Activated B cell treated with CpG ODN at 0.5 μM for 24 hours (primary cell): ENCODE results near the gene PPP1R12A. TPM values are rescaled to one million over a fixed set of nuclear protein-coding genes. Genes with fewer than 3 reads are reported as not detected.

Experiments
- ATAC-seq: fragments of 200-7000 bp; cut with Tn5 transposase; one replicate; pipeline ENCODE4 v1.10.0; 2021; ENCODE audit warnings: low read depth, mild to moderate bottlenecking, moderate library complexity
- CTCF ChIA-PET: fragments of 350-600 bp; sonication (Branson Sonifier 250); formaldehyde crosslinking; loops from one replicate; lab custom pipeline; 2021; ENCODE audit warnings: antibody characterized with exemption; lab: Charles Lee
- POLR2A ChIA-PET: fragments of 350-600 bp; sonication (Branson Sonifier 250); formaldehyde crosslinking; loops from one replicate; lab custom pipeline; 2021; ENCODE audit warnings: antibody characterized with exemption; lab: Charles Lee
- DNase-seq: peaks from one replicate; pipeline ENCODE4 v3.0.0; 2022
- H3K27ac Mint-ChIP-seq: one replicate; pipeline ENCODE4 v1.8.0; 2020; ENCODE audit warnings: mixed read lengths
- H3K27me3 Mint-ChIP-seq: one replicate; pipeline ENCODE4 v1.8.0; 2021; ENCODE audit warnings: mixed read lengths
- H3K36me3 Mint-ChIP-seq: one replicate; pipeline ENCODE4 v1.8.0; 2021; ENCODE audit warnings: low read depth, mixed read lengths
- H3K4me1 Mint-ChIP-seq: one replicate; pipeline ENCODE4 v1.8.0; 2021; ENCODE audit warnings: mixed read lengths
- H3K4me3 Mint-ChIP-seq: one replicate; pipeline ENCODE4 v1.8.0; 2020; ENCODE audit warnings: mild to moderate bottlenecking, mixed read lengths
- H3K9me3 Mint-ChIP-seq: one replicate; pipeline ENCODE4 v1.8.0; 2020; ENCODE audit warnings: mixed read lengths
- intact Hi-C: fragments of 100-400 bp; cut with micrococcal nuclease; formaldehyde crosslinking; loops from one replicate; pipeline ENCODE4 v1.15.1; 2024
- total RNA-seq: library from RNA; stranded (reverse); gene quantifications from 2 replicates; pipeline ENCODE4 v1.2.3, GENCODE V29; 2022
- TF ChIP-seq, protein P1 (sequence below): fragments of 200-600 bp; IDR thresholded peaks from one replicate; pipeline ENCODE4 v1.8.0; 2022; ENCODE audit warnings: antibody characterized with exemption, mild to moderate bottlenecking

Gene PPP1R12A
- total RNA-seq, 1 donor from 2014 or later, result 90.4 TPM

DNA sequence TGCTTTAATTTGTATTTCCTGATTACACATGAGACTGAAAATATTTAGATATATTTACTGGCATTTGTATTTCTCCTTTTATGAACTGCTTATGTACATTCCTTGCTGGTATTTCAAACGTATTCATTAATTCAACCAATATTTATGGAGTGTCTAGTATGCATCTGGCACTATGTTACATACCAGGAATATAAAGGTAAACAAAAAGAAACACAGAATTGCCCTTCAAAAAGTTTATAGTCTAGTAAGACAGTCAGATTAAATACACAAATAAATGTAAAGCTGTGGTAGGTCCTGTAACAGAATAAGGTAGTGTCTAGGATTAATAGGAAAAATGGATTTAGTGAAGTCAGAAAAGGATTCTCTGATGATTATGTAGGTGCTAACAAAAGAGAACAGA lies 87.5 kb downstream of the PPP1R12A start:
- POLR2A ChIA-PET, result no interaction called here

DNA sequence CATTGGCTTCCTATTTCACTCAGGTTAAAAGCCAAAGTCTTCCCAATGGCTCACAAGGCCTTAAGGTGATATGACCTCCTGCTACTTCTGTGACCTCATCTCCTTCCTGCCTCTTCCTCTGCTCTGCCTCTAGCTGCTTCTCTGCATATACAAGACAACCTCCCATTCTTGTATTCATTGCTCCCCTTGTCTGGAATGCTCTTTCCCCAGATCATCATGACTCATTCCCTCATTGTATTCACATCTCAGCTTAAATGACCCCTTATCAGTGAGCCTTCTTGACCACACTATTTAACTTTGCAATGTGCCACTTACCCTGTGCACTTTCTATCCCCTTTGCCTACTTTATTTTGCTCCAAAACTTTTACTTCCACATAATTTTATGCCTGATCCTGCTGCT lies 90.2 kb downstream of the PPP1R12A start:
- CTCF ChIA-PET, result no interaction called here
- Mint-ChIP-seq H3K4me3 (no peak overlapping the region), H3K36me3 (peaks cover 54% of the 10 kb centered on the region), H3K27me3 (no peaks in the 10 kb centered on the region), H3K27ac (no peak overlapping the region), H3K4me1 (peaks cover 25% of the 10 kb centered on the region), H3K9me3 (peaks cover 8% of the 10 kb centered on the region)
- POLR2A ChIA-PET, result no interaction called here
- intact Hi-C loops, result no loop called here
- TF ChIP-seq, protein P1, sequence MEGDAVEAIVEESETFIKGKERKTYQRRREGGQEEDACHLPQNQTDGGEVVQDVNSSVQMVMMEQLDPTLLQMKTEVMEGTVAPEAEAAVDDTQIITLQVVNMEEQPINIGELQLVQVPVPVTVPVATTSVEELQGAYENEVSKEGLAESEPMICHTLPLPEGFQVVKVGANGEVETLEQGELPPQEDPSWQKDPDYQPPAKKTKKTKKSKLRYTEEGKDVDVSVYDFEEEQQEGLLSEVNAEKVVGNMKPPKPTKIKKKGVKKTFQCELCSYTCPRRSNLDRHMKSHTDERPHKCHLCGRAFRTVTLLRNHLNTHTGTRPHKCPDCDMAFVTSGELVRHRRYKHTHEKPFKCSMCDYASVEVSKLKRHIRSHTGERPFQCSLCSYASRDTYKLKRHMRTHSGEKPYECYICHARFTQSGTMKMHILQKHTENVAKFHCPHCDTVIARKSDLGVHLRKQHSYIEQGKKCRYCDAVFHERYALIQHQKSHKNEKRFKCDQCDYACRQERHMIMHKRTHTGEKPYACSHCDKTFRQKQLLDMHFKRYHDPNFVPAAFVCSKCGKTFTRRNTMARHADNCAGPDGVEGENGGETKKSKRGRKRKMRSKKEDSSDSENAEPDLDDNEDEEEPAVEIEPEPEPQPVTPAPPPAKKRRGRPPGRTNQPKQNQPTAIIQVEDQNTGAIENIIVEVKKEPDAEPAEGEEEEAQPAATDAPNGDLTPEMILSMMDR, result no peak
- ATAC-seq (no peak), DNase-seq (no peak)

More for the DNA sequence above, 87.5 kb downstream of the PPP1R12A start:
- CTCF ChIA-PET, result no interaction called here
- ATAC-seq, result no peak
- peaks cover 35% of the 10 kb centered on the region for H3K36me3 Mint-ChIP-seq
- H3K9me3 Mint-ChIP-seq, result peaks cover 6% of the 10 kb centered on the region
- no peaks in the 10 kb centered on the region for H3K27me3 Mint-ChIP-seq
- intact Hi-C loops, result no loop called here
- H3K4me1 Mint-ChIP-seq, result peaks cover 30% of the 10 kb centered on the region
- no peak overlapping the region for H3K27ac Mint-ChIP-seq
- TF ChIP-seq, protein P1, result no peak
- no peak for DNase-seq
- H3K4me3 Mint-ChIP-seq, result no peak overlapping the region

DNA sequence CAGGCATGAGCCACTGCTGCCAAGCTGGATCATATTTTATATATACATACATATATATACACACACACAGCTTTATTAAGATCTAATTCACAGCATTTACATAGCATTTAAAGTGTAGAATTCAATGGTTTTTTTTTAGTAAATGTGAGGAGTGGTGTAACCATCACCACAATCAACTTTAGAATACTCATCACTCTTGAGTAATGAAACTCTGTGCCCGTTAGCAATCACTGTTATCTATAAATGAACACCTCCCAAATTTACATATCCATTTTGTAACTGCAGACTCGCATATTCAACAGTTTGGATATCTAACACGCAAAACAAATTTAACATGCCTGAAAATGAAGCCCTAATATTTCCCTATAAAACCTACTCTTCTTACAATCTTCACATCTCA lies 90.9 kb downstream of the PPP1R12A start:
- H3K4me3 Mint-ChIP-seq, result no peak overlapping the region
- no peaks in the 10 kb centered on the region for H3K27me3 Mint-ChIP-seq
- CTCF ChIA-PET, result no interaction called here
- H3K4me1 Mint-ChIP-seq, result peaks cover 18% of the 10 kb centered on the region
- intact Hi-C loops, result no loop called here
- peaks cover 61% of the 10 kb centered on the region for H3K36me3 Mint-ChIP-seq
- no peak overlapping the region for H3K27ac Mint-ChIP-seq
- TF ChIP-seq, protein P1, result no peak
- ATAC-seq, result no peak
- peaks cover 14% of the 10 kb centered on the region for H3K9me3 Mint-ChIP-seq
- DNase-seq, result no peak
- POLR2A ChIA-PET, result no interaction called here

DNA sequence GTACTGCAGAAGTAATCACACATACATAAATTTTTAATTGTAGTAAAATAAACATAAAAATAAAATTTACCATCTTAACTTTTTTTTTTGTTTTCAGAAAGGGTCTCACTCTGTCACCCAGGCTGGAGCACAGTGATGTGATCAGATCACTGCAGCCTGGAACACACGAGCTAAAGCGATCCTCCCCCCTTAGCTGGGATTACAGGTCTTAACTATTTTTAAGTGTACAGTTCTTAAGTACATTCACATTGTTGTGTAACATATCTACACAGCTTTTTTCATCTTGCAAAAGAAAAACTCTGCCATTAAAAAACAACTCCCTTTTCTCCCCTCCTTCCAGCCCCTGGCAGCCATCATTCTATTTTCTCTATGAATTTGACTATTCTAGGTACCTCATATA lies 92.3 kb downstream of the PPP1R12A start:
- POLR2A ChIA-PET, result no interaction called here
- H3K4me1 Mint-ChIP-seq, result peaks cover 10% of the 10 kb centered on the region
- H3K27ac Mint-ChIP-seq, result no peak overlapping the region
- CTCF ChIA-PET, result no interaction called here
- ATAC-seq (no peak), DNase-seq (no peak)
- H3K27me3 Mint-ChIP-seq, result no peaks in the 10 kb centered on the region
- no peak overlapping the region for H3K4me3 Mint-ChIP-seq
- intact Hi-C loops, result no loop called here
- H3K36me3 Mint-ChIP-seq, result peaks cover 70% of the 10 kb centered on the region
- peaks cover 19% of the 10 kb centered on the region for H3K9me3 Mint-ChIP-seq
- TF ChIP-seq, protein P1, result no peak

DNA sequence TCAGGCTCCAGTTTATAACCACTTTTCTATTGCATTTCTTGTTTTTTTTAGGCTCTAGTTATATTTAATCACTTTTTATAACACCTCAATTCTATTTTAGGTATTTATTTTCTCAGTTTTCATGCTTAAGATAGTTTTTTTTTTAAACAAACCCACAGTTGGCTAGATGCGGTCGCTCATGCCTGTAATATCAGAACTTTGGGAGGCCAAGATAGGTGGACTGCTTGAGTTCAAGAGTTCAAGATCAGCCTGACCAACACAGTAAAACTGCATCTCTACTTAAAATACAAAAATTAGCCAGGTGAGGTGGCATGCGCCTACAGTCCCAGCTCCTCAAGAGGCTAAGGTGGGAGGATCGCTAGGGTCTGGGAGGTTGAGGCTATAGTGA lies 93.0 kb downstream of the PPP1R12A start:
- no peaks in the 10 kb centered on the region for H3K27me3 Mint-ChIP-seq
- POLR2A ChIA-PET, result no interaction called here
- intact Hi-C loops, result loop anchor here (1.0 kb wide), 1 partner anchor 10 kb away; no protein-coding TSS in a partner anchor
- peaks cover 69% of the 10 kb centered on the region for H3K36me3 Mint-ChIP-seq
- DNase-seq (no peak), ATAC-seq (no peak)
- CTCF ChIA-PET, result no interaction called here
- TF ChIP-seq, protein P1, result no peak
- peaks cover 7% of the 10 kb centered on the region for H3K4me1 Mint-ChIP-seq
- no peak overlapping the region for H3K4me3 Mint-ChIP-seq
- peaks cover 20% of the 10 kb centered on the region for H3K9me3 Mint-ChIP-seq
- no peak overlapping the region for H3K27ac Mint-ChIP-seq
